GM19467 (cell line): Measurements from ENCODE around the gene REEP3.
A peak's percentile ranks its signal among the peaks of the same experiment; 100 is the strongest.
"Not testable (repeated sequence)": the region's sequence is repeated elsewhere in the genome, so short reads cannot be mapped to it uniquely, and the experiment has no call there.

ENCODE experiments used
- ATAC-seq: cut with Tn5 transposase; IDR thresholded peaks from one replicate; pipeline ENCODE4 v1.9.1; 2021; ENCODE audit warnings: mild to moderate bottlenecking, moderate library complexity; ENCODE audit not compliant: unreplicated experiment

The REEP3 gene

GRCh38 chr10:63547628-63548360, 26.6 kb downstream of the REEP3 start:
- no peak for ATAC-seq

- ATAC-seq, result no peak
Observed at GRCh38 chr10:63548860-63549259, 27.7 kb downstream of the REEP3 start.

- ATAC-seq, result no peak
Observed at GRCh38 chr10:63549810-63550209, 28.6 kb downstream of the REEP3 start.

GRCh38 chr10:63553031-63553430, 31.8 kb downstream of the REEP3 start:
- ATAC-seq, result no peak

GRCh38 chr10:63553473-63553872, 32.3 kb downstream of the REEP3 start:
- no peak for ATAC-seq

GRCh38 chr10:63554657-63555056, 33.5 kb downstream of the REEP3 start:
- ATAC-seq, result peak; percentile 68

- no peak for ATAC-seq
Observed at GRCh38 chr10:63555330-63555729, 34.1 kb downstream of the REEP3 start.

- no peak for ATAC-seq
Observed at GRCh38 chr10:63558132-63558784, 37.1 kb downstream of the REEP3 start.

GRCh38 chr10:63561341-63561740, 40.1 kb downstream of the REEP3 start:
- ATAC-seq, result no peak

- ATAC-seq, result no peak
Observed at GRCh38 chr10:63562391-63562790, 41.2 kb downstream of the REEP3 start.

GRCh38 chr10:63562857-63563256, 41.7 kb downstream of the REEP3 start:
- no peak for ATAC-seq

- ATAC-seq, result no peak
Observed at GRCh38 chr10:63563623-63564022, 42.4 kb downstream of the REEP3 start.

GRCh38 chr10:63564731-63565130, 43.5 kb downstream of the REEP3 start:
- ATAC-seq, result not testable (repeated sequence)

- ATAC-seq, result no peak
Observed at GRCh38 chr10:63573068-63573697, 52.0 kb downstream of the REEP3 start.

- ATAC-seq, result no peak
Observed at GRCh38 chr10:63574011-63574410, 52.8 kb downstream of the REEP3 start.

- no peak for ATAC-seq
Observed at GRCh38 chr10:63576501-63576900, 55.3 kb downstream of the REEP3 start.

- ATAC-seq, result no peak
Observed at GRCh38 chr10:63578501-63578900, 57.3 kb downstream of the REEP3 start.

GRCh38 chr10:63579371-63580014, 58.3 kb downstream of the REEP3 start:
- no peak for ATAC-seq

- ATAC-seq, result no peak
Observed at GRCh38 chr10:63582690-63583089, 61.5 kb downstream of the REEP3 start.

- ATAC-seq, result no peak
Observed at GRCh38 chr10:63583397-63583796, 62.2 kb downstream of the REEP3 start.

- no peak for ATAC-seq
Observed at GRCh38 chr10:63583909-63584724, 62.9 kb downstream of the REEP3 start.
